Colon (tissue), 2 donors: ENCODE results near the gene ZNF117.
"Not testable (repeated sequence)": the region's sequence is repeated elsewhere in the genome, so short reads cannot be mapped to it uniquely, and the experiment has no call there.

ENCODE experiments used
- FAIRE-seq: peaks from 2 replicates; lab custom pipeline; 2012; peaks lifted over from hg19 to GRCh38; lab: Jason Lieb, UNC
- donor health status: control.
- donor health status: control.

ZNF117 gene

GRCh38 chr7:64996305-64996704, 5.5 kb upstream of the ZNF117 start:
- FAIRE-seq = no peak

- no peak for FAIRE-seq
Measured at GRCh38 chr7:64993901-64994300, 3.1 kb upstream of the ZNF117 start.

- FAIRE-seq = no peak
Measured at GRCh38 chr7:64992971-64993370, 2.1 kb upstream of the ZNF117 start.

- no peak for FAIRE-seq
Measured at GRCh38 chr7:64990216-64990615, 620 bp downstream of the ZNF117 start.

GRCh38 chr7:64978497-64979203, 12.2 kb downstream of the ZNF117 start:
- no peak for FAIRE-seq

- no peak for FAIRE-seq
Measured at GRCh38 chr7:64965594-64965993, 25.2 kb downstream of the ZNF117 start.

GRCh38 chr7:64959072-64959747, 31.6 kb downstream of the ZNF117 start:
- no peak for FAIRE-seq

GRCh38 chr7:64951250-64951848, 39.5 kb downstream of the ZNF117 start:
- FAIRE-seq = no peak

GRCh38 chr7:64950673-64951072, 40.2 kb downstream of the ZNF117 start:
- not testable (repeated sequence) for FAIRE-seq

- FAIRE-seq = not testable (repeated sequence)
Measured at GRCh38 chr7:64948774-64949173, 42.1 kb downstream of the ZNF117 start.

GRCh38 chr7:64947252-64948000, 43.4 kb downstream of the ZNF117 start:
- no peak for FAIRE-seq

- no peak for FAIRE-seq
Measured at GRCh38 chr7:64946772-64947171, 44.1 kb downstream of the ZNF117 start.

GRCh38 chr7:64945503-64946175, 45.2 kb downstream of the ZNF117 start:
- FAIRE-seq = no peak

GRCh38 chr7:64944667-64945502, 46.0 kb downstream of the ZNF117 start:
- not testable (repeated sequence) for FAIRE-seq

GRCh38 chr7:64940021-64940420, 50.8 kb downstream of the ZNF117 start:
- not testable (repeated sequence) for FAIRE-seq

GRCh38 chr7:64938540-64938939, 52.3 kb downstream of the ZNF117 start:
- FAIRE-seq = no peak

- no peak for FAIRE-seq
Measured at GRCh38 chr7:64934478-64934877, 56.4 kb downstream of the ZNF117 start.

GRCh38 chr7:64928252-64929187, 62.3 kb downstream of the ZNF117 start:
- not testable (repeated sequence) for FAIRE-seq
